SK-N-SH treated with all-trans-retinoic acid at 6 μM for 48 hours (cell line): ENCODE results near the gene ABCD1.
"Not testable (repeated sequence)": the region's sequence is repeated elsewhere in the genome, so short reads cannot be mapped to it uniquely, and the experiment has no call there.

Source experiments
- ATAC-seq: fragments of 200-7000 bp; cut with Tn5 transposase; 3 replicates; pipeline ENCODE4 v1.9.1; 2020; ENCODE audit warnings: mild to moderate bottlenecking, moderate library complexity
- ARNTL ChIP-seq: fragments of 450-650 bp; formaldehyde crosslinking; IDR thresholded peaks from 2 replicates; pipeline ENCODE4 v1.5.0; 2020; ENCODE audit warnings: low read depth, mild to moderate bottlenecking, moderate library complexity, borderline replicate concordance
- BACH2 ChIP-seq: fragments of 250-450 bp; sonication (Bioruptor Pico); IDR thresholded peaks from 2 replicates; pipeline ENCODE4 v1.9.0; 2021; ENCODE audit warnings: mild to moderate bottlenecking, borderline replicate concordance
- CSDC2 ChIP-seq: fragments of 250-450 bp; sonication (Bioruptor Pico); IDR thresholded peaks from 2 replicates; pipeline ENCODE4 v1.5.0; 2020; ENCODE audit warnings: mild to moderate bottlenecking, moderate library complexity
- ESRRG ChIP-seq: fragments of 250-450 bp; sonication (Bioruptor Pico); IDR thresholded peaks from 2 replicates; pipeline ENCODE4 v1.6.1; 2021; ENCODE audit warnings: mild to moderate bottlenecking
- GLIS3 ChIP-seq: fragments of 250-450 bp; sonication (Bioruptor Pico); IDR thresholded peaks from 2 replicates; pipeline ENCODE4 v1.5.0; 2020; ENCODE audit warnings: mild to moderate bottlenecking, moderate library complexity
- ISL1 ChIP-seq: fragments of 250-450 bp; sonication (Bioruptor Pico); IDR thresholded peaks from 2 replicates; pipeline ENCODE4 v2.1.2; 2022; ENCODE audit warnings: mild to moderate bottlenecking, moderate library complexity
- PATZ1 ChIP-seq: fragments of 250-450 bp; sonication (Bioruptor Pico); IDR thresholded peaks from 2 replicates; pipeline ENCODE4 v1.8.0; 2020; ENCODE audit warnings: mild to moderate bottlenecking, moderate library complexity, borderline replicate concordance
- PPARA ChIP-seq: fragments of 250-450 bp; sonication (Bioruptor Pico); IDR thresholded peaks from 2 replicates; pipeline ENCODE4 v1.5.0; 2020; ENCODE audit warnings: mild to moderate bottlenecking, borderline replicate concordance
- SNAI2 ChIP-seq: fragments of 250-450 bp; sonication (Bioruptor Pico); IDR thresholded peaks from 2 replicates; pipeline ENCODE4 v1.5.0; 2020; ENCODE audit warnings: mild to moderate bottlenecking, moderate library complexity
- TCF4 ChIP-seq: fragments of 250-450 bp; sonication (Bioruptor Pico); IDR thresholded peaks from 2 replicates; pipeline ENCODE4 v1.8.0; 2021; ENCODE audit warnings: mild to moderate bottlenecking, moderate library complexity, borderline replicate concordance
- TOX ChIP-seq: fragments of 250-450 bp; sonication (Bioruptor Pico); IDR thresholded peaks from 2 replicates; pipeline ENCODE4 v1.8.0; 2021; ENCODE audit warnings: mild to moderate bottlenecking, moderate library complexity, borderline replicate concordance
- TSHZ2 ChIP-seq: fragments of 250-450 bp; sonication (Bioruptor Pico); IDR thresholded peaks from 2 replicates; pipeline ENCODE4 v1.5.0; 2020; ENCODE audit warnings: mild to moderate bottlenecking, moderate library complexity
- ZC3H10 ChIP-seq: fragments of 250-450 bp; sonication (Bioruptor Pico); IDR thresholded peaks from 2 replicates; pipeline ENCODE4 v1.5.1; 2021; ENCODE audit warnings: mild to moderate bottlenecking, moderate library complexity
- ZFP3 ChIP-seq: fragments of 250-450 bp; sonication (Bioruptor Pico); IDR thresholded peaks from 2 replicates; pipeline ENCODE4 v1.5.0; 2020; ENCODE audit warnings: mild to moderate bottlenecking, moderate library complexity
- ZFP30 ChIP-seq: fragments of 450-650 bp; formaldehyde crosslinking; IDR thresholded peaks from 2 replicates; pipeline ENCODE4 v1.5.0; 2022; ENCODE audit warnings: mild to moderate bottlenecking, moderate library complexity
- ZNF565 ChIP-seq: fragments of 450-650 bp; formaldehyde crosslinking; conservative IDR thresholded peaks from 2 replicates; pipeline ENCODE4 v1.5.0; 2020; ENCODE audit warnings: low read depth, mild to moderate bottlenecking, moderate library complexity
- ZNF70 ChIP-seq: fragments of 450-650 bp; formaldehyde crosslinking; IDR thresholded peaks from 2 replicates; pipeline ENCODE4 v1.5.0; 2020; ENCODE audit warnings: mild to moderate bottlenecking, moderate library complexity
- ZNF8 ChIP-seq: fragments of 450-650 bp; formaldehyde crosslinking; IDR thresholded peaks from 2 replicates; pipeline ENCODE4 v1.5.0; 2020; ENCODE audit warnings: mild to moderate bottlenecking, moderate library complexity
- TF ChIP-seq, protein P1 (sequence below): fragments of 250-450 bp; sonication (Bioruptor Pico); IDR thresholded peaks from 2 replicates; pipeline ENCODE4 v1.5.1; 2021; ENCODE audit warnings: mild to moderate bottlenecking, moderate library complexity
- TF ChIP-seq, protein P2 (sequence below): fragments of 250-450 bp; sonication (Bioruptor Pico); IDR thresholded peaks from 2 replicates; pipeline ENCODE4 v1.5.1; 2020; ENCODE audit warnings: low read depth, mild to moderate bottlenecking, moderate library complexity
- TF ChIP-seq, protein P3 (sequence below): fragments of 250-450 bp; sonication (Bioruptor Pico); IDR thresholded peaks from 2 replicates; pipeline ENCODE4 v1.8.0; 2021; ENCODE audit warnings: low read depth, mild to moderate bottlenecking, moderate library complexity, borderline replicate concordance

ABCD1 gene

GRCh38 chrX:153696100-153696499 is 28.6 kb upstream of the ABCD1 start:
- ATAC-seq: no peak
- TF ChIP-seq ZFP3 (CRISPR knock-in tag): no peak
- TF ChIP-seq ZFP30 (CRISPR knock-in tag): no peak
- no peak for TF ChIP-seq TSHZ2 (CRISPR knock-in tag)
- no peak for TF ChIP-seq BACH2 (CRISPR knock-in tag)
- no peak for TF ChIP-seq ZNF565 (CRISPR knock-in tag)
- no peak for TF ChIP-seq ZNF8 (CRISPR knock-in tag)
- TF ChIP-seq ESRRG: no peak
- TF ChIP-seq ARNTL: no peak
- TF ChIP-seq, protein P1, sequence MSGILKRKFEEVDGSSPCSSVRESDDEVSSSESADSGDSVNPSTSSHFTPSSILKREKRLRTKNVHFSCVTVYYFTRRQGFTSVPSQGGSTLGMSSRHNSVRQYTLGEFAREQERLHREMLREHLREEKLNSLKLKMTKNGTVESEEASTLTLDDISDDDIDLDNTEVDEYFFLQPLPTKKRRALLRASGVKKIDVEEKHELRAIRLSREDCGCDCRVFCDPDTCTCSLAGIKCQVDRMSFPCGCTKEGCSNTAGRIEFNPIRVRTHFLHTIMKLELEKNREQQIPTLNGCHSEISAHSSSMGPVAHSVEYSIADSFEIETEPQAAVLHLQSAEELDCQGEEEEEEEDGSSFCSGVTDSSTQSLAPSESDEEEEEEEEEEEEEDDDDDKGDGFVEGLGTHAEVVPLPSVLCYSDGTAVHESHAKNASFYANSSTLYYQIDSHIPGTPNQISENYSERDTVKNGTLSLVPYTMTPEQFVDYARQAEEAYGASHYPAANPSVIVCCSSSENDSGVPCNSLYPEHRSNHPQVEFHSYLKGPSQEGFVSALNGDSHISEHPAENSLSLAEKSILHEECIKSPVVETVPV (CRISPR knock-in tag): no peak
- TF ChIP-seq TCF4: no peak
- TF ChIP-seq ZNF70 (CRISPR knock-in tag): no peak
- no peak for TF ChIP-seq PPARA (CRISPR knock-in tag)
- no peak for TF ChIP-seq TOX (CRISPR knock-in tag)
- TF ChIP-seq, protein P2, sequence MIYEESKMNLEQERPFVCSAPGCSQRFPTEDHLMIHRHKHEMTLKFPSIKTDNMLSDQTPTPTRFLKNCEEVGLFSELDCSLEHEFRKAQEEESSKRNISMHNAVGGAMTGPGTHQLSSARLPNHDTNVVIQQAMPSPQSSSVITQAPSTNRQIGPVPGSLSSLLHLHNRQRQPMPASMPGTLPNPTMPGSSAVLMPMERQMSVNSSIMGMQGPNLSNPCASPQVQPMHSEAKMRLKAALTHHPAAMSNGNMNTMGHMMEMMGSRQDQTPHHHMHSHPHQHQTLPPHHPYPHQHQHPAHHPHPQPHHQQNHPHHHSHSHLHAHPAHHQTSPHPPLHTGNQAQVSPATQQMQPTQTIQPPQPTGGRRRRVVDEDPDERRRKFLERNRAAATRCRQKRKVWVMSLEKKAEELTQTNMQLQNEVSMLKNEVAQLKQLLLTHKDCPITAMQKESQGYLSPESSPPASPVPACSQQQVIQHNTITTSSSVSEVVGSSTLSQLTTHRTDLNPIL: no peak
- TF ChIP-seq GLIS3: no peak
- TF ChIP-seq, protein P3, sequence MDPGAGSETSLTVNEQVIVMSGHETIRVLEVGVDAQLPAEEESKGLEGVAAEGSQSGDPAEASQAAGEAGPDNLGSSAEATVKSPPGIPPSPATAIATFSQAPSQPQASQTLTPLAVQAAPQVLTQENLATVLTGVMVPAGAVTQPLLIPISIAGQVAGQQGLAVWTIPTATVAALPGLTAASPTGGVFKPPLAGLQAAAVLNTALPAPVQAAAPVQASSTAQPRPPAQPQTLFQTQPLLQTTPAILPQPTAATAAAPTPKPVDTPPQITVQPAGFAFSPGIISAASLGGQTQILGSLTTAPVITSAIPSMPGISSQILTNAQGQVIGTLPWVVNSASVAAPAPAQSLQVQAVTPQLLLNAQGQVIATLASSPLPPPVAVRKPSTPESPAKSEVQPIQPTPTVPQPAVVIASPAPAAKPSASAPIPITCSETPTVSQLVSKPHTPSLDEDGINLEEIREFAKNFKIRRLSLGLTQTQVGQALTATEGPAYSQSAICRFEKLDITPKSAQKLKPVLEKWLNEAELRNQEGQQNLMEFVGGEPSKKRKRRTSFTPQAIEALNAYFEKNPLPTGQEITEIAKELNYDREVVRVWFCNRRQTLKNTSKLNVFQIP (CRISPR knock-in tag): no peak
- no peak for TF ChIP-seq ISL1 (CRISPR knock-in tag)
- TF ChIP-seq SNAI2: no peak

GRCh38 chrX:153696538-153696937 is 28.1 kb upstream of the ABCD1 start:
- not testable (repeated sequence) for ATAC-seq

GRCh38 chrX:153696986-153697722 is 27.5 kb upstream of the ABCD1 start:
- not testable (repeated sequence) for ATAC-seq

- ATAC-seq: no peak
Observed at GRCh38 chrX:153697924-153698865, 26.5 kb upstream of the ABCD1 start.

More at GRCh38 chrX:153697924-153698865, 26.5 kb upstream of the ABCD1 start:
- TF ChIP-seq PATZ1 (CRISPR knock-in tag) (no peak), TSHZ2 (CRISPR knock-in tag) (no peak), ZNF565 (CRISPR knock-in tag) (no peak), TOX (CRISPR knock-in tag) (no peak), ZC3H10 (CRISPR knock-in tag) (no peak), ESRRG (no peak), ZNF70 (CRISPR knock-in tag) (no peak), ISL1 (CRISPR knock-in tag) (no peak), CSDC2 (CRISPR knock-in tag) (no peak)
- TF ChIP-seq, protein P3 (CRISPR knock-in tag): no peak
